Colonic mucosa (tissue), 4 donors: ENCODE data around the gene SPAG16. TPM values are rescaled to one million over a fixed set of nuclear protein-coding genes. Genes with fewer than 3 reads are reported as not detected.
"Not testable (repeated sequence)": the region's sequence is repeated elsewhere in the genome, so short reads cannot be mapped to it uniquely, and the experiment has no call there.

Experiments
- DNase-seq: peaks from one replicate; pipeline ENCODE4 v3.0.0-alpha.2; 2020
- H3K27ac ChIP-seq: fragments of 200-600 bp; one replicate; pipeline ENCODE4 v1.8.0; 2021
- H3K27me3 ChIP-seq: fragments of 200-600 bp; one replicate; pipeline ENCODE4 v1.8.0; 2021
- H3K36me3 ChIP-seq: fragments of 200-600 bp; one replicate; pipeline ENCODE4 v1.8.0; 2021
- H3K4me1 ChIP-seq: fragments of 200-600 bp; one replicate; pipeline ENCODE4 v1.8.0; 2021; ENCODE audit warnings: mild to moderate bottlenecking
- H3K4me3 ChIP-seq: fragments of 200-600 bp; one replicate; pipeline ENCODE4 v1.8.0; 2021
- H3K9ac ChIP-seq, 2 donors: one replicate each; pipeline ENCODE4 v1.7.0; 2013; ENCODE audit warnings: control low read depth in 2 of 2, low read depth in 2 of 2, low read length in 2 of 2
- H3K9me3 ChIP-seq: fragments of 200-600 bp; one replicate; pipeline ENCODE4 v1.8.0; 2021
- intact Hi-C: fragments of 100-400 bp; cut with DNase I; formaldehyde crosslinking; loops from one replicate; pipeline ENCODE4 v1.14.1; 2022
- total RNA-seq, 2 donors: library from RNA; stranded (reverse); fragmentation: NEBNext Ultra II Directional in 1 of 2; extraction: Animal tissue kit (Norgen Biotek cat#: 25700) in 1 of 2; gene quantifications; one replicate each; pipeline ENCODE4 v1.2.1, GENCODE V29; 2021
- TF ChIP-seq, protein P1 (sequence below): fragments of 200-600 bp; IDR thresholded peaks from one replicate; pipeline ENCODE4 v1.8.0; 2022; ENCODE audit warnings: antibody characterized with exemption, mild to moderate bottlenecking
- donor health status: healthy.
- donor health status: DM: no; HTN: no; CAD: no.
- donor health status: DM: no; HTN: no; CAD: no.

The SPAG16 gene
- total RNA-seq, 2 donors from 2014 or later = 18.6 to 25.5 TPM

DNA sequence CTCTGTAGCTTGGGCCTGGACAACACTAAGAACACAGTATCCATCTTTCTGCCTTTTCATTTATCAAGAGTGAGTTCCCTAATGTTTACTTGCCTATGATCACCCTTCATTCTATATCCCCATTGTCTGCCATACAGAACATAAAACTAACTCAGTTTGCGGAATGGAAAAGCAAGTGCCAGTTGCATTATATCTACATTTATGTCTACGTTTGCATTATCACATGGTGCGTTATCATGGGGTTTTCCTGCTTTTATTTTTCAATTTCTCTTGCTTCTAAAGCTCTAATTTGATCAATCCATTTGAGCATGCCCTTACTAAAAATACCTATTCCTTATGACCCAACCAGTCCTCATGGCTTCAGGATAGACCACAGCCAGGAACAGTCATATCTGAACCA lies 704.9 kb downstream of the SPAG16 start:
- Histone ChIP-seq H3K4me3 (no peak overlapping the region), H3K9ac (no peak overlapping the region), H3K36me3 (no peaks in the 10 kb centered on the region), H3K4me1 (no peaks in the 10 kb centered on the region), H3K9me3 (no peaks in the 10 kb centered on the region), H3K27ac (no peak overlapping the region), H3K27me3 (no peaks in the 10 kb centered on the region)
- TF ChIP-seq, protein P1, sequence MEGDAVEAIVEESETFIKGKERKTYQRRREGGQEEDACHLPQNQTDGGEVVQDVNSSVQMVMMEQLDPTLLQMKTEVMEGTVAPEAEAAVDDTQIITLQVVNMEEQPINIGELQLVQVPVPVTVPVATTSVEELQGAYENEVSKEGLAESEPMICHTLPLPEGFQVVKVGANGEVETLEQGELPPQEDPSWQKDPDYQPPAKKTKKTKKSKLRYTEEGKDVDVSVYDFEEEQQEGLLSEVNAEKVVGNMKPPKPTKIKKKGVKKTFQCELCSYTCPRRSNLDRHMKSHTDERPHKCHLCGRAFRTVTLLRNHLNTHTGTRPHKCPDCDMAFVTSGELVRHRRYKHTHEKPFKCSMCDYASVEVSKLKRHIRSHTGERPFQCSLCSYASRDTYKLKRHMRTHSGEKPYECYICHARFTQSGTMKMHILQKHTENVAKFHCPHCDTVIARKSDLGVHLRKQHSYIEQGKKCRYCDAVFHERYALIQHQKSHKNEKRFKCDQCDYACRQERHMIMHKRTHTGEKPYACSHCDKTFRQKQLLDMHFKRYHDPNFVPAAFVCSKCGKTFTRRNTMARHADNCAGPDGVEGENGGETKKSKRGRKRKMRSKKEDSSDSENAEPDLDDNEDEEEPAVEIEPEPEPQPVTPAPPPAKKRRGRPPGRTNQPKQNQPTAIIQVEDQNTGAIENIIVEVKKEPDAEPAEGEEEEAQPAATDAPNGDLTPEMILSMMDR = no peak
- DNase-seq = no peak
- intact Hi-C loops = no loop called here

DNA sequence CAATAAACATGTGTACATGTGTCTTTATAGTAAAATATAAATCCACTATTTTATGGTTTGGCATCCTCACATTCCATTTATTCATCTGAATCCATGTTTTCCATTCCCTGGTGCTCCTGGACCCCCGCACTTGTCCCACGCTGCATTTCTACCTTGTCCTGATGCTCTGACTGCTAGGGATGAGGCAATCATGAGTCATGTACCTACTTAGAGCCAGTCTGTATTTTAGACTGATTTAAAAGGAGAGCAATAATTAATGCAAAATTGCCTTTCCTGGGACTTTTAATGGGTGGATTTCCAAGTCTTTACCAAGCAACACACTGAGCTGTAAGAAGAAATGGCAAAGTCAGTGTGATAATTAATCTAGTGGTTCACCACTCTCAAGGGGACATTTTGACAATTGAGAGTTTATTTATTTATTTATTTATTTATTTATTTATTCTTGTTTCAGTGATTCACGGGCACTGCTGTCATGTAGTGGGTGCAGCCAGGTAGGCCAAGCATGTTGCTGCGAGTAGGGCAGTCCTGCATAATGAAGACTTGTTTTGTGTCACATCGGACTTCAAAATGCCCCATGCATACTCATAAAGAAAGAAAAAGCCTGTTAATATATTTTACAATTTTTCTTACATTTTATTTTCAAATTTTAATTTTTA lies 707.3 kb downstream of the SPAG16 start:
- no peak for DNase-seq
- Histone ChIP-seq H3K4me3 (no peak overlapping the region), H3K36me3 (no peaks in the 10 kb centered on the region), H3K27ac (no peak overlapping the region), H3K4me1 (no peaks in the 10 kb centered on the region), H3K9ac (no peak overlapping the region), H3K9me3 (no peaks in the 10 kb centered on the region), H3K27me3 (no peaks in the 10 kb centered on the region)
- TF ChIP-seq, protein P1 = no peak
- intact Hi-C loops = no loop called here

DNA sequence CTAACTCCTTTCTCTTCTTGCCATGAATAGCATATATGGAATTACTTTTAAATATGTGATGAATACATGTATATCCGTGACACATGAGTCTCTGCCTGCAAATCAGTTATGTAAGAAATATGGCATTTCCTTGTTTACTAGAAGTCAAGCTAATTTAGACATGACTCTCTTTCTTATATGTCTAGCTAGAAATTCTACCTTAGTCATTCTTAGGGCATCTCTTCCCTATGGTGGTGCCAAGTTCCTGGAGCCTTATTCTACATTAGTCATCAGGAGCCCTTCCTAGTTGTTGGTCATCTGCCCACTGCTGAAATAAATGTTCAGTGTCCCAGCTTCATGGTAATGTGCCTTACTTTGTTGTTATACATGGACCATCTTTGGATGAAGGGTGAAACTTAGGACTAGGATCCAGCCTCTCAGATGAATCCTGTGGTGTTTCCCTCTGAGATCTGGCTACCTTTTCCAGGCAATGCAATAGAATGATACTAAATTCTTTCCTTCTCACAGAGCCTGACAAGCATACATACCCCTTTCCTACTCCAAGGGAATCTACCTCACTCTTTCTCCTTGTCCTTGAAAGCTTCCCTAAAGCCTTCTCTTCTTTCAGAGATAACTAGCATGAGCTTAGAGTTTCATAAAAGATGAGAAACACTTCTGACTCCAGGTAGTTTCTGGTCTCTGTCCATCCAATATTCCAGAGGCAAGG lies 711.3 kb downstream of the SPAG16 start:
- H3K27me3 ChIP-seq = no peaks in the 10 kb centered on the region
- no peaks in the 10 kb centered on the region for H3K36me3 ChIP-seq
- TF ChIP-seq, protein P1 = no peak
- no peak overlapping the region for H3K27ac ChIP-seq
- no peak overlapping the region for H3K4me3 ChIP-seq
- DNase-seq = no peak
- no peak overlapping the region for H3K9ac ChIP-seq
- intact Hi-C loops = no loop called here
- H3K9me3 ChIP-seq = no peaks in the 10 kb centered on the region
- H3K4me1 ChIP-seq = no peaks in the 10 kb centered on the region

DNA sequence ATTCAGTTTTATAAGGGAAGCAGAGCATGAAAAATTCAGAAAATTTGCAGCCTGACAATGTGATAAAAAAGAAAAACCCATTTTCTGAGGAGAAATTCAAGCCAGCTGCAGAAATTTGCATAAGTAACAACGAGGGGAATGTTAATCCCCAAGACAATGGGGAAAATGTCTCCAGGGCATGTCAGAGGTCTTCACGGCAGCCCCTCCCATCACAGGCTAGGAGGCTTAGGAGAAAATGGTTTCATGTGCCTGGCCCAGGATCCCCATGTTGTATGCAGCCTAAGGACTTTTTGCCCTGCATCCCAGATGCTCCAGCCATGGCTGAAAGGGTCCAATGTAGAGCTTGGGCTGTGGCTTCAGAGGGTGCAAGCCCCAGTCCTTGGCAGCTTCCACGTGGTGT lies 714.7 kb downstream of the SPAG16 start:
- intact Hi-C loops, H3K27me3 ChIP-seq, H3K36me3 ChIP-seq, H3K9ac ChIP-seq, H3K27ac ChIP-seq, H3K4me1 ChIP-seq, DNase-seq, H3K4me3 ChIP-seq, H3K9me3 ChIP-seq: not testable (repeated sequence)

DNA sequence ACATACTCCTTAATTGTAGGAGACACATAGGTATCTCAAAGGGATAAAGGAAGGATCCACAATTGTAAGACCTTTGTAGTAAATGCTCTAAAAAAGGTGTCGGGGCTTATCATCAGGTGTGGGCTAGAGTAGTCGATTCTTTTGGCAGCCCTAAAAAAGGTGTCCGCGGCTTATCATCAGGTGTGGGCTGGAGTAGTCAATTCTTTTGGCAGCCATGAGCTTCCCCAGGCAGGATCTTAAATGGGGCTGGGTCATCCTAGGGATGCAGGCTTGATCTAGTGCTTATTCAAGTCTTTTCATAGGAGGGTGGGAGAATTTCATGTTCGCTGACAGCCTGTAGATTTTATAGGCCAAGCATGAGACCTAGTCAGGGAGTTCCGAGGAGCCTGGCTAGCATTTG lies 720.2 kb downstream of the SPAG16 start:
- no peaks in the 10 kb centered on the region for H3K27me3 ChIP-seq
- H3K36me3 ChIP-seq = no peaks in the 10 kb centered on the region
- H3K9me3 ChIP-seq = no peaks in the 10 kb centered on the region
- H3K9ac ChIP-seq = no peak overlapping the region
- no peak for DNase-seq
- H3K4me3 ChIP-seq = no peak overlapping the region
- no peaks in the 10 kb centered on the region for H3K4me1 ChIP-seq
- intact Hi-C loops = no loop called here
- TF ChIP-seq, protein P1 = no peak
- no peak overlapping the region for H3K27ac ChIP-seq

DNA sequence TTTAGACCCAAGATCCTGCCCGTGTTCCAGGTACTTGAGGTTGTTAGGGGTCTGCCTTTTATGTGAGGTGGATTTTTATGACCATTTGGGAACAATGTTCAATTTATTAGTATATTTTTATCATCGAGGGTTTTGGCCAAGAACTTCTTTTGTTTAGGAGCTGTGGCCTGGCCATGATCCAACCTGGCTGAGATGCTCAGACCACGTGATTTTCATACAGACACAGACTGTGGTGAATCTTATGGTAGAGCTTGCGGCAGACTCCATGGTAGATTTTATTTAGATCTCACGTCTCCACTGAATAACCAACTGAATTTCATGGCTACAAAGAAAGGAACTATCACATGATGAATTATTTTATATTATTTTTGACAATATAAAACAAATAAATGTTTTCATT lies 721.1 kb downstream of the SPAG16 start:
- Histone ChIP-seq H3K27ac (no peak overlapping the region), H3K4me3 (no peak overlapping the region), H3K9me3 (no peaks in the 10 kb centered on the region), H3K27me3 (no peaks in the 10 kb centered on the region), H3K36me3 (no peaks in the 10 kb centered on the region), H3K9ac (no peak overlapping the region), H3K4me1 (no peaks in the 10 kb centered on the region)
- intact Hi-C loops = no loop called here
- DNase-seq = no peak
- TF ChIP-seq, protein P1 = no peak
